Stimulated activated CD4-positive, alpha-beta T cell treated with anti-CD3 and anti-CD28 coated beads, TNF-alpha, amount 100 ng/mL, for 24 hours (primary cell): ENCODE measurements around the gene MT1G.
"Not testable (repeated sequence)": the region's sequence is repeated elsewhere in the genome, so short reads cannot be mapped to it uniquely, and the experiment has no call there.

Source experiments
- DNase-seq, 3 experiments: peaks; one replicate each; pipeline ENCODE4 v3.0.0-alpha.2; 2020; ENCODE audit warnings: low read depth in 3 of 3

The MT1G gene

GRCh38 chr16:56684926-56685590 lies 17.2 kb upstream of the MT1G start:
- no peak for DNase-seq

- DNase-seq, result no peak
Observed at GRCh38 chr16:56684256-56684925, 16.5 kb upstream of the MT1G start.

DNA sequence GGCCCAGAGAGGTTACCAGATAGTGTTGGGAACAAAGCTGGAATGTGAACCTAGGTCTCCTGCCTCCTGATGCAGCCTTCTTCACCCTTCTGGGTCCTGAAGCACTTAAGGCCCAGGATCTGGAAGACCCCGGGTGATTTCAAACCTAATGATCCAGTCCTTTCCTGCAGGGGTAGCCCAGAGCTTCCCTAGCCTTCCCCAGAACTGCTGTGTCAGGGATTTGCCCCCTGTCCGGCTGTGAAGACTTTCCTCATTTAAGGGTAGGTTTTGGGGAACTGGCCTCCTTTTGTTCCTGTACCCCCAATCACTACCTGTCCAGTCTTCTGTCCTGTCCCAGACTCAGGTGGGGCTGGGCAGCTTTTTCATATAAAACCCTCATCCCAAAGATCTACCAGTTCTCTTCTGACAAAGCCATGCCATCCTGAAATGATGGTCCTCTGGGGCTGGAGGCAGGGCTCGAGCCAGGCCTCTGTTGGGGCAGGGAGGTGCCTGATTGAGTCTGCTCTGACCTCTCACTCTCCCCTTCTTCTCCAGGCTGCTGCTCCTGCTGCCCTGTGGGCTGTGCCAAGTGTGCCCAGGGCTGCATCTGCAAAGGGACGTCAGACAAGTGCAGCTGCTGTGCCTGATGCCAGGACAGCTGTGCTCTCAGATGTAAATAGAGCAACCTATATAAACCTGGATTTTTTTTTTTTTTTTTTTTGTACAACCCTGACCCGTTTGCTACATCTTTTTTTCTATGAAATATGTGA lies 15.7 kb upstream of the MT1G start:
- DNase-seq, result no peak

DNA sequence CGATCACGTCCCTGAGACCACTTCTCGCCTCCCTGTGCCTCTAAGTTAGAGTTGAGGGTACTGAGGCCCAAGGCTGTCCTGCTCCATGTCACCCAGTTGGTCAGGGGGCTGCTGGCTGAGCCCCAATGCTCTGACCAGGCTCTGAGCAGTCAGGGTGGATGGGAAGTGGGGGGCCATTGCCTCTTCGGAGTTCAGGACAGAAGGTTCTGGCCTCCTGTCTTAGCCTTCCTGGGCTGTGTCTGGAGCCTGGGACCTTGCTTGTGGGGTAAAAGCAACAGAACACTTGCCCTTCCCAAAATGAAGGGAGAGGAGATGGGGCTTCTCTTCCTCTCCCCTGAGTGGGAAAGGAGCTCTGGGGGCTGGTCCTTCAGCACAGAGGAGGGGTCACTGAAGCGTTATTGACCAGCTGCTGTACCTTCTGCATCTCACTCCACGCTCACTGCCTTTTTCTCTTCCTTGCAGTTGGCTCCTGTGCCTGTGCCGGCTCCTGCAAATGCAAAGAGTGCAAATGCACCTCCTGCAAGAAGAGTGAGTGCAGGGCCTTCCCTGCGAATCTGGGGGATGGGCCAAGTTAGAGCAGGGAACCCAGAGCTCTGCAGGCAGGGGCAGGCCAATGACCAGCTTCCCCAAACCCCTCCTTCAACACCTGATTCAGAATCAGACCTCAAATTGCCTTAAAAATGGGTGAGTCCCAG lies 15.0 kb upstream of the MT1G start:
- DNase-seq, result no peak

DNA sequence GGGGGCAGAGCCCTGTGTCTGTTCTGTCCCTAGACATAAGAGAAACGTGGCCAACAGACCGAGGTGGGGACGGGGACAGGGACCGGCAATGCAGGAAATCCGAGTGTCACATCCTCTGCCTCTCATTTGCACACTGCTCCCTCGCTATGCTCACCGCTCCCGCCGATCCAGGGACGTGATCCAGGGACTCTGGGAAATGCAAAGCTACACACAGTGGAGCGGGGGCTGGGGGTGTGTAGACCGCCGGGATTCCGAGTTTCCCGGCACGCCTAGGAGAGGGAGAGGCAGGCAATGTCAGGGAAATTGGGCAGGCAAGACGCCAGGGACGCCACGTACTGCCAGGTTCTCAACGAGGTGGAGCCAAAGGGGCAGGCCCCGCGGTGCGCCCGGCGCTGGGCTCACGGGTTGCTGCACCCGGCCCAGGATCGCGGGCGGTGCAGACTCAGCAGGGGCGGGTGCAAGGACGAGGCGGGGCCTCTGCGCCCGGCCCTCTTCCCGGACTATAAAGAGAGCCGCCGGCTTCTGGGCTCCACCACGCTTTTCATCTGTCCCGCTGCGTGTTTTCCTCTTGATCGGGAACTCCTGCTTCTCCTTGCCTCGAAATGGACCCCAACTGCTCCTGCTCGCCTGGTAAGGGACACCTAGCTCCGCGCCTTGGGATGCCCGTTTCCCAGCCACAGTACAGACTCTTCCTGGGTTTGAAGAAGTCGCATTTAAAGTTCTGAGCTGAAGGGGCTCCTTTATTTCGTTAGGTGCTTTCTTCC lies 14.3 kb upstream of the MT1G start, which contains the start of gene MT1X:
Gene MT1X, plus strand, starts transcription at position 532 of the 764 bp plus-strand sequence. Its CDS starts 71 bp downstream, at position 603.
- DNase-seq, result peak; percentile 81 to 91 (median 87)

- no peak for DNase-seq
Observed at GRCh38 chr16:56679818-56680217, 12.0 kb upstream of the MT1G start.

DNA sequence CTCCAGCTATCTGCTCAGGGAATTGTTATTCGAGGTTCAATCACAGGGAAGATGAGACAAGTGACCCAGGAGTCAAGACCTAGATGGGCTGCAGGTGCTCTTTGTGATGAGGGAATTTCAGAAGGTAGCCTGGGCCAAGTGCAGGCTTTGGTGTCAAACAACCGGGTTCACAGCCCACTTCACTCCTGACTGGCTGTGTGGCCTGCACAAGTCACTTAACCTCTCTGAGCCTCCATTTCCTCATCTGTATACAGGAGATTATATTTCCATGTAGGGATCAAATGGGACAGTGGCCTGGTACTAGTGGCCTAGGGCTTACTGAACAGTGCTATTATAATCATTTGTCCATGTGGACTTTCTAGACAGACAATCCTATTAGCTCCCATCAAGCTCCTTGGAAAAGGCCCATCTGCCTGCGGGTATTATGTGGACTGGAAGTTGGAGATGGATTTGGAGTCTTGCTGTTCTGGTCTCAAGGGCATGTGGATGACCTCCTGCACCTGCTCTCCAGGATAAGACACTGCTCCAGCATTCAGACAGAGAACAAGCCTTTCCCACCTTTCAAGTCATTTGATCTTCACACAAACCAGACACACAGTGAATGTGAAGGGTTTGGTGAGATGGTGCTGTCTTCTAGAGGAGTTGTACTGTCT lies 11.3 kb upstream of the MT1G start:
- DNase-seq, result no peak

DNA sequence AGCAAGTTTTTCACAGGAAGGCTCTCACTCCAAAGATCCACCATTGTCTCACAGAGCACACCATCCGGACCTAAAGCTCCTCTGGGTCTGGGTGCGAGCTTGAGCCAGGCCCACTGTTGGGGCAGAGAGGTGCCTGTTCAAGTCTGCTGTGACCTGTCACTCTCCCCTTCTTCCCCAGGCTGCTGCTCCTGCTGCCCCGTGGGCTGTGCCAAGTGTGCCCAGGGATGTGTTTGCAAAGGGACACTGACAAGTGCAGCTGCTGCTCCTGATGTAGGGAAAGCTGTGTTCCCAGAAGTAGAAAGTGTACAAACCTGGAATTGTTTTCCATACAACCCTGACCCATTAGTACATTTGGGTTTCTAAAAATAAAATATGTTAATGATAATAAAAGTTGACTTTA lies 9.6 kb upstream of the MT1G start:
- no peak for DNase-seq

DNA sequence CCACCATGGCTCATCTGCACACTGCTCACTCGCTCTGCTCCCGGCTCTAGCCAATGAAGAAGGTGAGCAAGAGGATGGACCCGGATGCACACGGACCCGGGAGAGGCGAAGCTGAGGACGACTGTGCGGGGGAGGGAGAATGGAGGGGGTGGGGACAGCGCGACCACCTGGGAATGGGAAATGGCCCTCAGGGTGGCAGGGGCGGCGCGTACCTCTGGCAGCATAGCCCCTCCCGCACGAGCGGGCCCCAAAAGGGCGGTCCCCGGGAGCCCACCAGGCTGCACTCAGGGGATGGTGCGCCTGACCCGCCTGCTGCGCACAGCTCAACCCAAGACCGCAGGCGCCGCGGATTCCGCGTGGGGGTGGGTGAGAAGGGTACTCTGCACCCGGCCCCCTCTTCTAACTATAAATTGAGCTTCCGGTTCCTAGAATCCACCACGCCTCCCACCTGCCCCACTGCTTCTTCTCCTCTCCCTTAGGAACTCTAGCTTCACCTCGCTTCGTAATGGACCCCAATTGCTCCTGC lies 7.9 kb upstream of the MT1G start:
- peak in 2 of 3 experiments; percentile 10 to 45 for DNase-seq

GRCh38 chr16:56674570-56674969 lies 6.7 kb upstream of the MT1G start:
- not testable (repeated sequence) for DNase-seq

GRCh38 chr16:56673921-56674320 lies 6.1 kb upstream of the MT1G start:
- DNase-seq, result no peak

DNA sequence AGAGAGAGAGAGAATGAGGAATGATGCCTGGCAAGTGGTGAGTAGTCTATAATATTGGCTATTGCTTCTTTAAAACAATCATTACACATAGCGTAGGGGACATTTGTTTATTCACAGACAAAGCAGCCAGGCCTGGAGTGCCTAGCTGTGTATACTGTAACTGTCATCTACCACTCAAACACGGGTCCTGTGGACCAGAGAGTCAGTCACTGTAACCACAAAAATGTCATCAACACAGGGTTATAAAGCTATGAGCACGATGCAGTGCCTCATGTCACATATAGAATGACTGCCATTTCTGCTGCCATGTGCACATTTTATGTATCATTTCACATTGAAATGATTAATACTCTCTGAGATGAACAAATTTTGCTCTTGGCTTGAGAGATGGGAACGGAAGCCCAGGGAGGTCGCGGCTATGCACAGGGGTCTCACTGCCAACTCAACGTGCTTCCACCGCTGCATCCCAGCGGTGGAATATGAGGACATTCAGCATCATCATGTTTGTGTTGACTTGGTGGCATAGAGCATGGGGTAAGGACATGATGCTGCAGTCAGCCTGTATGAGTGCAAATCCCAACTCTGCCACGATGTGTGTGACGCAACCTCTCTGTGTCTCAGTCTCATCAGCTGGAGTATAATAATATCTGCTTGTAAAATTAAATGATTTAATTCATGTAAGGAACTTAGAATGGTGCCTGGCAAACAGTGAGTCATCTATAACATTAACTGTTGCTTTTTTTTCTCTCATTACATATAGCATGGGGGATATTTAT lies 5.1 kb upstream of the MT1G start:
- DNase-seq, result no peak

GRCh38 chr16:56672171-56672570 lies 4.3 kb upstream of the MT1G start:
- not testable (repeated sequence) for DNase-seq

DNA sequence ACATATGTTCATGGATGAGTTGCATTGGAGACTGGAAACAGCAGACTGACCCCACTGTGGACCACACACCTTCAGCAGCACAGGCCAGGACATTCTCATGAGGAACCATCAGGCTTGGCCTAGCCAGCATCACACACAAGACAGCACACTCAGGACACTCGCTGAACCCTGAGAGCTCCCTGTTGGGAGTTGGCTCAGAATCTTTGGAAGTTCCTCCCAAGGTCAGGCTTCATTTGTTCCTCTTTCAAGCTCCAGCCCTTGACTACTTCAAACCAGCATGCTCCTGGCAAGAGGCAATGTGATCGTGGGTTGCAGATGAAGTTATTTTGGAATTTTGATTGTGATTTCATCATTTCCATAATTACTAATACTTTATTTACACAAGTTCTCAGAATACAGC lies 3.8 kb upstream of the MT1G start:
- DNase-seq, result not testable (repeated sequence)

GRCh38 chr16:56670620-56670934 lies 2.7 kb upstream of the MT1G start:
- no peak for DNase-seq

- no peak for DNase-seq
Observed at GRCh38 chr16:56669840-56670619, 2.2 kb upstream of the MT1G start.

DNA sequence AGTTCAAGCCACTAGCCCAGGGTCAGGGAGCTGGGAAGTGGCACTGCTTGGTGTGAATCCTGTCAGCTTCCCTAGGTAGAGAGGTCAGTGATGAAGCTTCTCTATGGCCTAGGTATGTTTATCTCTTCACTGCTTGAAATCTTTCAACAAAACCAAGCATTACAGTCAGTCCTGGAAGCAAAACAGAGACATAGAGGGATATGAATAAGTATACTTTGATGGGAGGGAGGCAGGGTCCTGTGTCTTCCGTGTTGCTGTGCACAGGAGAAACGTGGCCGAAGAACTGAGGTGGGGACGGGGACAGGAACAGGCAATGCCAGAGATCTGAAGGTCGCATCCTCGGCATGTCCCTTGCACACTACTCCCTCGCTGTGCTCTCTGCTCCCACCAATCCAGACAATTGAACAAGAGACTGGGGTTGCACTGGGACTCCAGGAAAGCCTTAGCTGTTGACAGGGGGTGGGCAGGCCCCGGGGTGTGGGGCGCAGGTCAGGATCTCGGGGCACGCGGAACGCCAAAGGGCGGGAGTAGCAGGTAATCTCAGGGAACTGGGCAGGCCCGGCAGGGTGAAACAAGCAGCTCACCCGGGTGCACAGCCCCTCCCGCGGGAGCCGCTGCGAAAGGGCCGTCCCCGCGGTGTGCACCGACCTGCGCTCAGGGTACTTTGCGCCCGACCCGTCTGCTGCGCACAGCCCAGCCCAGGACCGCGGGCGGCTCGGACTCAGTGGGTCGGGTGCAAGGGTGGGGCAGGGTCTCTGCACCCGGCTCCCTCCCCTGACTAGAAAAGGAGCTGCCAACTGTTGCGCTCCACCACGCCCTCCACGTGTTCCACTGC lies 1.4 kb upstream of the MT1G start, which contains the start of gene MT1H:
Gene MT1H, plus strand, starts transcription at position 810 of the 835 bp plus-strand sequence. CDS start 71 bp downstream, outside the sequence.
- DNase-seq, result no peak
